22Rv1 (cell line): ENCODE results near the gene ATXN7L1.

ENCODE experiments used
- CTCF ChIP-seq: fragments of 450-650 bp; IDR thresholded peaks from 2 replicates; pipeline ENCODE4 v1.5.1; 2017; ENCODE audit warnings: mild to moderate bottlenecking
- ZFX ChIP-seq: fragments of 450-650 bp; IDR thresholded peaks from 2 replicates; pipeline ENCODE4 v1.6.1; 2017; ENCODE audit warnings: antibody characterized with exemption, borderline replicate concordance

GRCh38 chr7:105765846-105766245 is 110.6 kb downstream of the ATXN7L1 start:
- TF ChIP-seq CTCF, result no peak
- TF ChIP-seq ZFX, result no peak
